B cell (primary cell): ENCODE data around the gene NFYC. TPM values are rescaled to one million over a fixed set of nuclear protein-coding genes. Genes with fewer than 3 reads are reported as not detected.
A peak's percentile ranks its signal among the peaks of the same experiment; 100 is the strongest.

ENCODE experiments used
- ATAC-seq: fragments of 200-7000 bp; cut with Tn5 transposase; one replicate; pipeline ENCODE4 v1.10.0; 2021; ENCODE audit warnings: low read depth, mild to moderate bottlenecking, moderate number of reproducible peaks, moderate library complexity
- CTCF ChIA-PET: fragments of 350-600 bp; sonication (Branson Sonifier 250); formaldehyde crosslinking; loops from one replicate; lab custom pipeline; 2021; ENCODE audit warnings: antibody characterized with exemption, inconsistent platforms; lab: Charles Lee
- POLR2A ChIA-PET: fragments of 350-600 bp; sonication (Branson Sonifier 250); formaldehyde crosslinking; loops from one replicate; lab custom pipeline; 2021; ENCODE audit warnings: antibody characterized with exemption; lab: Charles Lee
- DNase-seq: peaks from one replicate; pipeline ENCODE4 v3.0.0; 2013
- H2AFZ ChIP-seq: 2 replicates; pipeline ENCODE4 v1.6.1; 2012; ENCODE audit warnings: mild to moderate bottlenecking, low read depth, low read length; ENCODE audit not compliant: insufficient read depth, poor library complexity, severe bottlenecking
- H3K27ac ChIP-seq, 2 donors: 1 replicate in 1 of 2; 2 replicates in 1 of 2; pipeline ENCODE4 v1.5.1; 2012 to 2013; ENCODE audit warnings: low read length in 2 of 2, mild to moderate bottlenecking in 2 of 2, moderate library complexity in 1 of 2
- H3K27me3 ChIP-seq, 4 experiments: fragments of 200-600 bp in 1 of 4; sonication (generic) in 1 of 4; replicated peaks in 1 of 4; 1 replicate in 2 of 4; 2 replicates in 2 of 4; pipeline versions ENCODE4 v1.6.1 to v1.7.0; 2013 to 2016; ENCODE audit warnings: low read length in 3 of 4, mild to moderate bottlenecking in 2 of 4, mixed read lengths in 1 of 4, moderate library complexity in 1 of 4; ENCODE audit not compliant: insufficient read depth in 4 of 4, control insufficient read depth in 3 of 4; ENCODE audit errors: control extremely low read depth in 1 of 4
- H3K36me3 ChIP-seq, 2 experiments: replicated peaks in 1 of 2; 1 replicate in 1 of 2; 2 replicates in 1 of 2; pipeline versions ENCODE4 v1.6.1 to v1.7.1; 2013; ENCODE audit warnings: low read length in 1 of 2; ENCODE audit not compliant: insufficient read depth in 2 of 2, control insufficient read depth in 1 of 2; ENCODE audit errors: control extremely low read depth in 1 of 2, extremely low read depth in 1 of 2
- H3K4me1 ChIP-seq, 2 donors: fragments of 200-600 bp in 1 of 2; sonication (generic) in 1 of 2; 1 replicate in 1 of 2; 2 replicates in 1 of 2; pipeline versions ENCODE4 v1.5.1 to v1.6.1; 2013 to 2017; ENCODE audit warnings: low read length in 2 of 2; ENCODE audit not compliant: control insufficient read depth in 2 of 2, insufficient read depth in 2 of 2
- H3K4me2 ChIP-seq: replicated peaks from 2 replicates; pipeline ENCODE3; 2012; ENCODE audit warnings: mild to moderate bottlenecking, low read depth, low read length; ENCODE audit not compliant: poor library complexity, severe bottlenecking
- H3K4me3 ChIP-seq, 5 experiments: fragments of 200-600 bp in 1 of 5; sonication (generic) in 1 of 5; 1 replicate in 3 of 5; 2 replicates in 2 of 5; pipeline versions ENCODE4 v1.5.1 to v1.7.0; 2011 to 2016; ENCODE audit warnings: low read length in 4 of 5, mild to moderate bottlenecking in 4 of 5, low read depth in 2 of 5, control low read depth in 1 of 5, moderate library complexity in 1 of 5; ENCODE audit not compliant: insufficient read depth in 1 of 5; ENCODE audit errors: control extremely low read depth in 1 of 5, extremely low read depth in 1 of 5
- H3K79me2 ChIP-seq: fragments of 200-600 bp; sonication (generic); one replicate; pipeline ENCODE4 v1.6.0; 2016; ENCODE audit warnings: low read length; ENCODE audit not compliant: control insufficient read depth, insufficient read depth
- H3K9ac ChIP-seq: fragments of 200-600 bp; sonication (generic); 2 replicates; pipeline ENCODE4 v1.6.1; 2017; ENCODE audit warnings: mild to moderate bottlenecking, low read length, moderate library complexity
- H3K9me3 ChIP-seq, 3 donors: one replicate each; pipeline versions ENCODE4 v1.6.1 to v1.7.1; 2013; ENCODE audit warnings: low read length in 2 of 3; ENCODE audit not compliant: control insufficient read depth in 2 of 3, insufficient read depth in 1 of 3; ENCODE audit errors: control extremely low read depth in 1 of 3
- H4K20me1 ChIP-seq: 2 replicates; pipeline ENCODE4 v1.6.0; 2012; ENCODE audit warnings: mild to moderate bottlenecking, low read length; ENCODE audit not compliant: insufficient read depth, control insufficient read depth, poor library complexity, severe bottlenecking
- H3K27ac Mint-ChIP-seq: one replicate; pipeline ENCODE4 v1.8.0; 2021; ENCODE audit warnings: mixed read lengths
- H3K27me3 Mint-ChIP-seq: one replicate; pipeline ENCODE4 v1.8.0; 2021; ENCODE audit warnings: mixed read lengths
- H3K4me1 Mint-ChIP-seq: one replicate; pipeline ENCODE4 v1.8.0; 2021; ENCODE audit warnings: mixed read lengths
- H3K4me3 Mint-ChIP-seq: one replicate; pipeline ENCODE4 v1.8.0; 2021; ENCODE audit warnings: mixed read lengths
- H3K9me3 Mint-ChIP-seq: one replicate; pipeline ENCODE4 v1.8.0; 2022; ENCODE audit warnings: mixed read lengths; ENCODE audit not compliant: insufficient read depth
- EZH2 ChIP-seq: IDR thresholded peaks from 2 replicates; pipeline ENCODE4 v1.6.1; 2012; ENCODE audit warnings: borderline replicate concordance, low read depth, mild to moderate bottlenecking, moderate library complexity, low read length; ENCODE audit not compliant: insufficient read depth, poor library complexity, severe bottlenecking
- WGBS: methylation state at CpG from one replicate; pipeline ENCODE4 v1.1.5; 2013; ENCODE audit warnings: missing lambda C conversion rate; ENCODE audit not compliant: insufficient coverage; 5-methylcytosine and 5-hydroxymethylcytosine counted together
- intact Hi-C: fragments of 100-400 bp; cut with micrococcal nuclease; formaldehyde crosslinking; loops from one replicate; pipeline ENCODE4 v1.10.0; 2022
- polyA plus RNA-seq: library from polyadenylated mRNA; depleted of rRNA; stranded (reverse); fragments of >200 nt; gene quantifications from 2 replicates; pipeline ENCODE4 v1.2.3, GENCODE V29; 2012
- total RNA-seq, 2 donors: library from RNA; stranded (reverse); fragments of 120-200 nt in 1 of 2; gene quantifications; 1 replicate in 1 of 2; 2 replicates in 1 of 2; pipeline versions ENCODE4 v1.2.3 to v1.2.4, GENCODE V29; 2013 to 2022
- TF ChIP-seq, protein P1 (sequence below): fragments of 200-600 bp; IDR thresholded peaks from one replicate; pipeline ENCODE4 v1.8.0; 2022; ENCODE audit warnings: antibody characterized with exemption, mild to moderate bottlenecking

The NFYC gene
- total and polyA plus RNA-seq, 2 donors (not counting 1 experiment from before 2014, with no cell fraction given): 88.7 to 123 TPM

DNA sequence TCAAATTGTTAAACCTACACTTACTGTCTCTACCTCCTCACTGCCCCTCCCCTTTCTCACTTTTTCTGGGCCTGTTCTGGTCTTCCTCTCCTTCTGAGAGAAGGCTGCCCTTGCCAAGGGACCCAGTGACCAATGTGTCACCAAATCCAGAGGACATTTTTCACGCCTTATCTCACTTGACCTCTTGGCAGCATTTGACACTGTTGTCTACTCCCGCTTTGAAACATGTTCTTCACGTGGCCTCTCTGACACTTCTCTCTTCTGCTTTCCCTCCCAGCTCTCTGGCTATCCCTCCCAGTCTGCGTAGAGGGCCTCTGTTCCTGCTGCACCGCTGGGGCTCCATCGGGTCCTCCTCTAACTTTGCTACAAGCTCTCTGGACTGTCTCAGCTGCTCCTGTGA, 117.4 kb downstream of the NFYC start:
- Mint-ChIP-seq H3K4me1 (peaks cover 23% of the 10 kb centered on the region), H3K4me3 (peak overlapping the region; percentile 33), H3K27me3 (no peaks in the 10 kb centered on the region), H3K27ac (no peak overlapping the region), H3K9me3 (no peaks in the 10 kb centered on the region)
- H3K79me2 ChIP-seq: no peaks in the 10 kb centered on the region
- no peak overlapping the region for H3K4me3 ChIP-seq
- peak overlapping the region; percentile 34 to 53 for H3K27ac ChIP-seq
- ChIA-PET POLR2A (interaction anchor here (1.5 kb wide), 1 partner anchor 118 kb away, joined by 3 read pairs; the partner anchor contains the start of gene NFYC), CTCF (interaction anchor here (2.3 kb wide), 1 partner anchor 34 kb away, joined by 9 read pairs; no protein-coding TSS in a partner anchor)
- peaks cover 9 to 24% of the 10 kb centered on the region in 2 donors for H3K4me1 ChIP-seq
- ATAC-seq (no peak), DNase-seq (peak; percentile 37)
- peak overlapping the region; percentile 51 for H3K4me2 ChIP-seq
- H3K27me3 ChIP-seq: no peaks in the 10 kb centered on the region
- H3K9ac ChIP-seq: no peak overlapping the region
- 74% methylated on average over 6 of the region's 6 CpGs for WGBS
- intact Hi-C loops: no loop called here
- H2AFZ ChIP-seq: peak overlapping the region; percentile 5
- H3K36me3 ChIP-seq: no peaks in the 10 kb centered on the region
- no peaks in the 10 kb centered on the region for H4K20me1 ChIP-seq
- H3K9me3 ChIP-seq: peaks cover 0 to 11% (median 0%) of the 10 kb centered on the region in 3 donors
- TF ChIP-seq, protein P1, sequence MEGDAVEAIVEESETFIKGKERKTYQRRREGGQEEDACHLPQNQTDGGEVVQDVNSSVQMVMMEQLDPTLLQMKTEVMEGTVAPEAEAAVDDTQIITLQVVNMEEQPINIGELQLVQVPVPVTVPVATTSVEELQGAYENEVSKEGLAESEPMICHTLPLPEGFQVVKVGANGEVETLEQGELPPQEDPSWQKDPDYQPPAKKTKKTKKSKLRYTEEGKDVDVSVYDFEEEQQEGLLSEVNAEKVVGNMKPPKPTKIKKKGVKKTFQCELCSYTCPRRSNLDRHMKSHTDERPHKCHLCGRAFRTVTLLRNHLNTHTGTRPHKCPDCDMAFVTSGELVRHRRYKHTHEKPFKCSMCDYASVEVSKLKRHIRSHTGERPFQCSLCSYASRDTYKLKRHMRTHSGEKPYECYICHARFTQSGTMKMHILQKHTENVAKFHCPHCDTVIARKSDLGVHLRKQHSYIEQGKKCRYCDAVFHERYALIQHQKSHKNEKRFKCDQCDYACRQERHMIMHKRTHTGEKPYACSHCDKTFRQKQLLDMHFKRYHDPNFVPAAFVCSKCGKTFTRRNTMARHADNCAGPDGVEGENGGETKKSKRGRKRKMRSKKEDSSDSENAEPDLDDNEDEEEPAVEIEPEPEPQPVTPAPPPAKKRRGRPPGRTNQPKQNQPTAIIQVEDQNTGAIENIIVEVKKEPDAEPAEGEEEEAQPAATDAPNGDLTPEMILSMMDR: no peak
- TF ChIP-seq EZH2: no peak

DNA sequence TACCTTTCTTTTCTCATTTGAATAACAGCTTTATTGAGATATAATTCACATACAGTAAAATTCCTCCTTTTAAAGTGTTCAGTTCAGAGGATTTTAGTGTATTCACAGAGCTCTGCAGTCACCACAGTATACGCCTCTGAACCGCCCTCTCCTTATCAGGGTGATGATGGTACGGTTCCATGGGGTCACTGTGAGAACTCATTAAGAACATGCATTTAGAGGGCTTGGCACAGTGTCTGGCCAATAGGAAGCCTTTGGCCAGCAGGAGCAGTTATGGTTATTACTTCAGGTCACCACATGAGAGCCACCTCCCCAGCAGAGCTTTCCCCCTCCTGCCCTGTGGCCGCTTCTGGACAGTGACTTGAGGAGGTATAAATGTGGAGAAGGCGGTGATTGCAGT, 119.4 kb downstream of the NFYC start:
- Histone ChIP-seq H3K27me3 (no peaks in the 10 kb centered on the region), H3K36me3 (no peaks in the 10 kb centered on the region), H3K4me3 (no peak overlapping the region), H3K27ac (no peak overlapping the region), H4K20me1 (no peaks in the 10 kb centered on the region), H3K79me2 (no peaks in the 10 kb centered on the region), H3K9ac (no peak overlapping the region), H3K9me3 (peaks cover 0 to 11% (median 0%) of the 10 kb centered on the region in 3 donors), H2AFZ (no peak overlapping the region), H3K4me1 (peaks cover 9 to 19% of the 10 kb centered on the region in 2 donors), H3K4me2 (no peak overlapping the region)
- Mint-ChIP-seq H3K4me3 (no peak overlapping the region), H3K27ac (no peak overlapping the region), H3K4me1 (peaks cover 21% of the 10 kb centered on the region), H3K9me3 (no peaks in the 10 kb centered on the region), H3K27me3 (no peaks in the 10 kb centered on the region)
- 100% methylated on average over 2 of the region's 5 CpGs for WGBS
- ATAC-seq: no peak
- CTCF ChIA-PET: no interaction called here
- DNase-seq: no peak
- intact Hi-C loops: no loop called here
- POLR2A ChIA-PET: no interaction called here
- TF ChIP-seq, protein P1: no peak
- no peak for TF ChIP-seq EZH2
